GM23338 (cell line): ENCODE data around the gene TTLL3. TPM values are rescaled to one million over a fixed set of nuclear protein-coding genes. Genes with fewer than 3 reads are reported as not detected.

Experiments used
- ATAC-seq: fragments of 200-7000 bp; cut with Tn5 transposase; 3 replicates; pipeline ENCODE4 v1.9.1; 2020
- DNase-seq: peaks from one replicate; pipeline ENCODE4 v3.0.0-alpha.2; 2015; ENCODE audit warnings: low spot score
- H2AFZ ChIP-seq: fragments of 200-600 bp; sonication (generic); 2 replicates; pipeline ENCODE4 v1.8.0; 2016; ENCODE audit warnings: antibody characterized with exemption, mild to moderate bottlenecking, moderate library complexity
- H3F3A ChIP-seq: fragments of 200-600 bp; sonication (generic); replicated peaks from 2 replicates; pipeline ENCODE4 v1.8.0; 2017; ENCODE audit warnings: antibody characterized with exemption, mixed run types, low read depth
- H3K27ac ChIP-seq: fragments of 200-600 bp; sonication (generic); 2 replicates; pipeline ENCODE4 v1.6.1; 2016; ENCODE audit warnings: low read depth
- H3K27me3 ChIP-seq: fragments of 200-600 bp; sonication (generic); 2 replicates; pipeline ENCODE4 v1.8.0; 2016; ENCODE audit warnings: mild to moderate bottlenecking, mixed run types, moderate library complexity; ENCODE audit not compliant: insufficient read depth
- H3K36me3 ChIP-seq: fragments of 200-600 bp; sonication (generic); 2 replicates; pipeline ENCODE4 v1.8.0; 2016; ENCODE audit warnings: mild to moderate bottlenecking; ENCODE audit not compliant: insufficient read depth
- H3K4me1 ChIP-seq: fragments of 200-600 bp; sonication (generic); 2 replicates; pipeline ENCODE4 v1.8.0; 2016; ENCODE audit warnings: mild to moderate bottlenecking, moderate library complexity; ENCODE audit not compliant: insufficient read depth
- H3K4me2 ChIP-seq: fragments of 200-600 bp; sonication (generic); 2 replicates; pipeline ENCODE4 v1.7.1; 2017; ENCODE audit warnings: mixed run types
- H3K4me3 ChIP-seq: fragments of 200-600 bp; sonication (generic); 2 replicates; pipeline ENCODE4 v1.6.1; 2016; ENCODE audit warnings: mixed run types
- H3K79me2 ChIP-seq: fragments of 200-600 bp; sonication (generic); replicated peaks from 2 replicates; pipeline ENCODE4 v1.8.0; 2017; ENCODE audit warnings: mild to moderate bottlenecking; ENCODE audit not compliant: insufficient read depth
- H3K9me2 ChIP-seq: fragments of 200-600 bp; sonication (generic); 2 replicates; pipeline ENCODE4 v1.8.0; 2017; ENCODE audit not compliant: insufficient read depth
- H4K20me1 ChIP-seq: fragments of 200-600 bp; sonication (generic); replicated peaks from 2 replicates; pipeline ENCODE4 v1.8.0; 2017; ENCODE audit warnings: mild to moderate bottlenecking; ENCODE audit not compliant: insufficient read depth
- H3K27ac Mint-ChIP-seq: 2 replicates; pipeline ENCODE4 v1.8.0; 2020; ENCODE audit warnings: inconsistent platforms, mild to moderate bottlenecking, moderate library complexity, mixed read lengths
- H3K27me3 Mint-ChIP-seq: 3 replicates; pipeline ENCODE4 v1.8.0; 2022; ENCODE audit warnings: low read depth, mild to moderate bottlenecking, moderate library complexity, mixed read lengths, inconsistent platforms; ENCODE audit not compliant: insufficient read depth, poor library complexity
- H3K36me3 Mint-ChIP-seq: 3 replicates; pipeline ENCODE4 v1.8.0; 2021; ENCODE audit warnings: low read depth, mild to moderate bottlenecking, inconsistent platforms, moderate library complexity, mixed read lengths
- H3K4me1 Mint-ChIP-seq: 3 replicates; pipeline ENCODE4 v1.8.0; 2020; ENCODE audit warnings: mild to moderate bottlenecking, inconsistent platforms, mixed read lengths
- H3K4me3 Mint-ChIP-seq: 3 replicates; pipeline ENCODE4 v1.8.0; 2021; ENCODE audit warnings: moderate library complexity, mild to moderate bottlenecking, inconsistent platforms, mixed read lengths
- H3K9me3 Mint-ChIP-seq: 3 replicates; pipeline ENCODE4 v1.8.0; 2020; ENCODE audit warnings: moderate library complexity, mild to moderate bottlenecking, inconsistent platforms, mixed read lengths
- CREB1 ChIP-seq: fragments of 250-450 bp; sonication (Bioruptor Pico); IDR thresholded peaks from 2 replicates; pipeline ENCODE4 v1.5.0; 2020; ENCODE audit warnings: low read depth, mild to moderate bottlenecking, moderate library complexity
- EZH2 ChIP-seq: fragments of 200-600 bp; sonication (generic); IDR thresholded peaks from one replicate; pipeline ENCODE4 v1.8.0; 2017; ENCODE audit warnings: antibody characterized with exemption, mild to moderate bottlenecking, low read depth; ENCODE audit not compliant: unreplicated experiment
- EZH2phosphoT487 ChIP-seq: fragments of 200-600 bp; sonication (generic); IDR thresholded peaks from one replicate; pipeline ENCODE4 v1.8.1; 2018; ENCODE audit warnings: antibody characterized with exemption; ENCODE audit not compliant: unreplicated experiment
- NANOG ChIP-seq: IDR thresholded peaks from 2 replicates; pipeline ENCODE4 v1.6.1; 2016; ENCODE audit warnings: antibody characterized with exemption, borderline replicate concordance
- POLR2AphosphoS5 ChIP-seq: IDR thresholded peaks from 2 replicates; pipeline ENCODE4 v1.6.1; 2016; ENCODE audit warnings: antibody characterized with exemption, low read depth
- ZNF114 ChIP-seq: fragments of 250-450 bp; sonication (Bioruptor Pico); IDR thresholded peaks from 2 replicates; pipeline ENCODE4 v1.5.0; 2020; ENCODE audit warnings: mild to moderate bottlenecking, moderate library complexity
- ZNF331 ChIP-seq: fragments of 250-450 bp; sonication (Bioruptor Pico); IDR thresholded peaks from 2 replicates; pipeline ENCODE4 v1.5.0; 2020; ENCODE audit warnings: low read depth, mild to moderate bottlenecking, moderate library complexity
- long read RNA-seq: library from polyadenylated mRNA; unstranded; transcript quantifications from one replicate; pipeline ENCODE4 v2.0.0, GENCODE V29; 2020; ENCODE audit not compliant: unreplicated experiment
- polyA plus RNA-seq: library from polyadenylated mRNA; unstranded; fragments of >200 nt; fragmentation: Nextera tagmentation; extraction: Ambion mirVana; gene quantifications from 2 replicates; pipeline ENCODE4 v1.2.1, GENCODE V29; 2016
- total RNA-seq: library from RNA; depleted of rRNA; stranded (reverse); fragments of >200 nt; shearing (Covaris generic); gene quantifications from 2 replicates; pipeline ENCODE4 v1.2.3, GENCODE V29; 2014; rRNA removed
- TF ChIP-seq, protein P1 (sequence below), 2 experiments: fragments of 200-600 bp in 1 of 2; sonication (generic) in 1 of 2; conservative IDR thresholded peaks; 2 replicates each; pipeline versions ENCODE4 v1.5.1 to v1.6.1; 2016 to 2017; ENCODE audit warnings: antibody characterized with exemption in 2 of 2, low read depth in 2 of 2, mild to moderate bottlenecking in 2 of 2, moderate library complexity in 1 of 2
- TF ChIP-seq, protein P2 (sequence below): IDR thresholded peaks from 2 replicates; pipeline ENCODE4 v1.6.1; 2016; ENCODE audit warnings: antibody characterized with exemption
- TF ChIP-seq, protein P3 (sequence below): IDR thresholded peaks from one replicate; pipeline ENCODE4 v1.6.1; 2018; ENCODE audit warnings: antibody characterized with exemption; ENCODE audit not compliant: unreplicated experiment

TTLL3 gene, protein sequence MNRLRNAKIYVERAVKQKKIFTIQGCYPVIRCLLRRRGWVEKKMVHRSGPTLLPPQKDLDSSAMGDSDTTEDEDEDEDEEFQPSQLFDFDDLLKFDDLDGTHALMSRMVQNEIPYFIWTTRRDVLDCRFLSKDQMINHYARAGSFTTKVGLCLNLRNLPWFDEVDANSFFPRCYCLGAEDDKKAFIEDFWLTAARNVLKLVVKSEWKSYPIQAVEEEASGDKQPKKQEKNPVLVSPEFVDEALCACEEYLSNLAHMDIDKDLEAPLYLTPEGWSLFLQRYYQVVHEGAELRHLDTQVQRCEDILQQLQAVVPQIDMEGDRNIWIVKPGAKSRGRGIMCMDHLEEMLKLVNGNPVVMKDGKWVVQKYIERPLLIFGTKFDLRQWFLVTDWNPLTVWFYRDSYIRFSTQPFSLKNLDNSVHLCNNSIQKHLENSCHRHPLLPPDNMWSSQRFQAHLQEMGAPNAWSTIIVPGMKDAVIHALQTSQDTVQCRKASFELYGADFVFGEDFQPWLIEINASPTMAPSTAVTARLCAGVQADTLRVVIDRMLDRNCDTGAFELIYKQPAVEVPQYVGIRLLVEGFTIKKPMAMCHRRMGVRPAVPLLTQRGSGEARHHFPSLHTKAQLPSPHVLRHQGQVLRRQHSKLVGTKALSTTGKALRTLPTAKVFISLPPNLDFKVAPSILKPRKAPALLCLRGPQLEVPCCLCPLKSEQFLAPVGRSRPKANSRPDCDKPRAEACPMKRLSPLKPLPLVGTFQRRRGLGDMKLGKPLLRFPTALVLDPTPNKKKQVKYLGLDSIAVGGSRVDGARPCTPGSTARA
- total RNA-seq (4.5 and 5.3 TPM in 2 replicates), polyA plus RNA-seq (3.7 and 4.9 TPM in 2 replicates)
- long read RNA-seq, partial matches to known transcripts: 0 of 1 reads
- long read RNA-seq, other reads (novel, unspliced or antisense): 1 of 1 reads

DNA sequence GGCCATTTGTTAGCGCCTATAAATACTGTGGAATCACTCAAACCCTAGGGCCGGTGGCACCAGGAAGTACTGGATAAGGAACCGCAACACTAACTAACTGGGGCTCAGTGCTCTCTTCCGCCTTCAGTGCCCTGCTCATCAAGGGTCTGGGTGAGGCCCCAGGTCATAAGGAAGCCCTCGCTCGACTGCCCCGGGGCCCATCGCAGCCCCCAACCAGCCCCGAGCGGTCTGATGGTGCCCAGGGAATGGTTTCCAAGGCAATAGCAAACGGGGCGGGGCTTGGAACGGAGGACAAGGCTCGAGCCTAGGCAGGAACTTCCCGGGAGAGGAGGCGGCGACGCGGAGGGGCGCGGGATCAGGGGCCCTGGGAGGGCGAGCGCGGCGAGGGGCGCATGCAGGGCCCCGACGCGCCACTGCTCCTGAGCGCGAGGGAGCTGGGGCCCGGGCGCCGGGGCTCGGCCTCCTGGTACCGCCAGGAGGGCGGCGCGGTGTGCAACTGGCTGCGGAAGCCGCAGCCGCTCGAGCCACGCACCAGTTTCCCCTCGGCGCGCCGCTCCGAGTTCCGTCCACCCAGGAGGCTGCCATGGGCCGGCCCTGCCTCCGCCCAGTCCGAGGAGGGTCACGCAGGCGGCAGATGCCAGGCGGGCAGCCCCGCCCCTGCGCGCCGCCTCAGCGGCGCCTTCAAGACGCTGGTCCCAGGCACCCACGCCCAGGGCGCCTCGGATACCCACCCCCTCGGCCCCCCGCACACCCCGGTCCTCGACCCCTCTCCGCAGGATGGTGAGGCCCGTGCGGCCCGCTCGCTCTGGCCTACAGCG is at the start of gene TTLL3:
TTLL3 (plus strand) TSS at position 648 of the 818 bp plus-strand sequence. CDS start 400 bp downstream, outside the sequence.
- H3K27me3 Mint-ChIP-seq: peaks cover 13% of the 10 kb centered on the region
- H3K27ac Mint-ChIP-seq: peak within 1 kb of the TSS; percentile 8; the same call in 1 of the 2 replicates
- Histone ChIP-seq H2AFZ (peak within 1 kb of the TSS; percentile 97), H4K20me1 (peaks cover 17% of the 10 kb centered on the region), H3F3A (peaks cover 26% of the 10 kb centered on the region), H3K4me1 (peaks cover 7% of the 10 kb centered on the region; the same call in 1 of the 2 replicates), H3K27ac (peak within 1 kb of the TSS; percentile 59; the same call in 1 of the 2 replicates), H3K4me2 (peak within 1 kb of the TSS; percentile 96), H3K27me3 (peaks cover 17% of the 10 kb centered on the region), H3K9me2 (no peaks in the 10 kb centered on the region), H3K36me3 (peaks cover 4% of the 10 kb centered on the region; the same call in 1 of the 2 replicates), H3K79me2 (no peaks in the 10 kb centered on the region), H3K4me3 (peak within 1 kb of the TSS; percentile 83)
- peaks cover 22% of the 10 kb centered on the region for H3K36me3 Mint-ChIP-seq
- DNase-seq: peak; percentile 93
- peaks cover 22% of the 10 kb centered on the region for H3K4me1 Mint-ChIP-seq
- ATAC-seq: peak; percentile 74
- H3K4me3 Mint-ChIP-seq: peak within 1 kb of the TSS; percentile 77
- H3K9me3 Mint-ChIP-seq: no peaks in the 10 kb centered on the region; the same call in 2 of the 3 replicates
- TF ChIP-seq CREB1: no peak
- no peak for TF ChIP-seq ZNF114 (CRISPR knock-in tag)
- TF ChIP-seq NANOG: no peak
- TF ChIP-seq ZNF331: no peak
- no peak for TF ChIP-seq EZH2phosphoT487
- peak; percentile 42; the same call in 1 of the 2 replicates for TF ChIP-seq POLR2AphosphoS5
- TF ChIP-seq, protein P1, sequence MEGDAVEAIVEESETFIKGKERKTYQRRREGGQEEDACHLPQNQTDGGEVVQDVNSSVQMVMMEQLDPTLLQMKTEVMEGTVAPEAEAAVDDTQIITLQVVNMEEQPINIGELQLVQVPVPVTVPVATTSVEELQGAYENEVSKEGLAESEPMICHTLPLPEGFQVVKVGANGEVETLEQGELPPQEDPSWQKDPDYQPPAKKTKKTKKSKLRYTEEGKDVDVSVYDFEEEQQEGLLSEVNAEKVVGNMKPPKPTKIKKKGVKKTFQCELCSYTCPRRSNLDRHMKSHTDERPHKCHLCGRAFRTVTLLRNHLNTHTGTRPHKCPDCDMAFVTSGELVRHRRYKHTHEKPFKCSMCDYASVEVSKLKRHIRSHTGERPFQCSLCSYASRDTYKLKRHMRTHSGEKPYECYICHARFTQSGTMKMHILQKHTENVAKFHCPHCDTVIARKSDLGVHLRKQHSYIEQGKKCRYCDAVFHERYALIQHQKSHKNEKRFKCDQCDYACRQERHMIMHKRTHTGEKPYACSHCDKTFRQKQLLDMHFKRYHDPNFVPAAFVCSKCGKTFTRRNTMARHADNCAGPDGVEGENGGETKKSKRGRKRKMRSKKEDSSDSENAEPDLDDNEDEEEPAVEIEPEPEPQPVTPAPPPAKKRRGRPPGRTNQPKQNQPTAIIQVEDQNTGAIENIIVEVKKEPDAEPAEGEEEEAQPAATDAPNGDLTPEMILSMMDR (conservative IDR thresholded peaks at IDR 0.05; ENCODE audit: low read depth in 2 of 2): no peak

DNA sequence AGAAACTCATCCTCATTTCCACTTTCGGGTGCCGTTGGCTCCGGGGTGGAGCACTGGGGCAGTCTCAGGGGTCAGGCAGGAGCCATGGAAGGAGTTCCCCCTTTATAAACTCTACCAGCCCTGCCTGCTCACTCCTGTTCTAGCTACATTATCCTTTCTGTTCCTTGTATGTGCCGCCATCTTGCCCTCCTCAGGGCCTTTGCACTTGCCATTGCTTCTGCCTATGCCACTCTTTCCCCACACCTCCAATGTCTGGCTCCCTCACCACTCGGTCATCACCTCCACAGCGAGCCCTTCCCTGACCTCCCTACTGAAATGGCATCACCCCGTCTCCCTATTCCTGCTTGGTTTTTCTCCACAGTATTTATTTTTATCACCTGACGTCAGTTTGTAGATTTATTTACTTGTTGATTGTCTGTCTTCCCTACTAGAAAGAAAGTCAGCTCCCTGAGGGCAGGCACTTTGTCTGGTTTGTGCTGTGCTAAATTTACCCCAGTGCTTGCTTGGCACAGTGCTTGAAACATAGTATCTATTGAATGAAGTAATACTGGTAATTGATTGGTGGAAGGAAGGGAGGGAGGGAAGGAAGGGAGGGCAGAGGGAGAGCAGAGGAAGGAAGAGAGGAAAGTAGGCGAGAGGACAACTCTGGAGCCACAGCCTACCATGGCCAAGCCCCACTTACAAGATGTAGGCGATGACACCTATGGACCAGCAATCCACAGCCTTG is 49.1 kb upstream of the TTLL3 start:
- H4K20me1 ChIP-seq: no peaks in the 10 kb centered on the region; the same call in 1 of the 2 replicates
- DNase-seq (no peak), ATAC-seq (no peak)
- Mint-ChIP-seq H3K27ac (no peak overlapping the region), H3K4me1 (peaks cover 3% of the 10 kb centered on the region; the same call in 1 of the 3 replicates), H3K36me3 (peaks cover 32% of the 10 kb centered on the region), H3K27me3 (peaks cover 11% of the 10 kb centered on the region), H3K9me3 (no peaks in the 10 kb centered on the region), H3K4me3 (no peak overlapping the region)
- H3K79me2 ChIP-seq: no peaks in the 10 kb centered on the region
- no peak overlapping the region for H3K4me2 ChIP-seq
- H3K27ac ChIP-seq: no peak overlapping the region
- TF ChIP-seq POLR2AphosphoS5 (no peak), EZH2 (no peak)
- TF ChIP-seq, protein P2, sequence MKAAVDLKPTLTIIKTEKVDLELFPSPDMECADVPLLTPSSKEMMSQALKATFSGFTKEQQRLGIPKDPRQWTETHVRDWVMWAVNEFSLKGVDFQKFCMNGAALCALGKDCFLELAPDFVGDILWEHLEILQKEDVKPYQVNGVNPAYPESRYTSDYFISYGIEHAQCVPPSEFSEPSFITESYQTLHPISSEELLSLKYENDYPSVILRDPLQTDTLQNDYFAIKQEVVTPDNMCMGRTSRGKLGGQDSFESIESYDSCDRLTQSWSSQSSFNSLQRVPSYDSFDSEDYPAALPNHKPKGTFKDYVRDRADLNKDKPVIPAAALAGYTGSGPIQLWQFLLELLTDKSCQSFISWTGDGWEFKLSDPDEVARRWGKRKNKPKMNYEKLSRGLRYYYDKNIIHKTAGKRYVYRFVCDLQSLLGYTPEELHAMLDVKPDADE: no peak
- TF ChIP-seq, protein P3, sequence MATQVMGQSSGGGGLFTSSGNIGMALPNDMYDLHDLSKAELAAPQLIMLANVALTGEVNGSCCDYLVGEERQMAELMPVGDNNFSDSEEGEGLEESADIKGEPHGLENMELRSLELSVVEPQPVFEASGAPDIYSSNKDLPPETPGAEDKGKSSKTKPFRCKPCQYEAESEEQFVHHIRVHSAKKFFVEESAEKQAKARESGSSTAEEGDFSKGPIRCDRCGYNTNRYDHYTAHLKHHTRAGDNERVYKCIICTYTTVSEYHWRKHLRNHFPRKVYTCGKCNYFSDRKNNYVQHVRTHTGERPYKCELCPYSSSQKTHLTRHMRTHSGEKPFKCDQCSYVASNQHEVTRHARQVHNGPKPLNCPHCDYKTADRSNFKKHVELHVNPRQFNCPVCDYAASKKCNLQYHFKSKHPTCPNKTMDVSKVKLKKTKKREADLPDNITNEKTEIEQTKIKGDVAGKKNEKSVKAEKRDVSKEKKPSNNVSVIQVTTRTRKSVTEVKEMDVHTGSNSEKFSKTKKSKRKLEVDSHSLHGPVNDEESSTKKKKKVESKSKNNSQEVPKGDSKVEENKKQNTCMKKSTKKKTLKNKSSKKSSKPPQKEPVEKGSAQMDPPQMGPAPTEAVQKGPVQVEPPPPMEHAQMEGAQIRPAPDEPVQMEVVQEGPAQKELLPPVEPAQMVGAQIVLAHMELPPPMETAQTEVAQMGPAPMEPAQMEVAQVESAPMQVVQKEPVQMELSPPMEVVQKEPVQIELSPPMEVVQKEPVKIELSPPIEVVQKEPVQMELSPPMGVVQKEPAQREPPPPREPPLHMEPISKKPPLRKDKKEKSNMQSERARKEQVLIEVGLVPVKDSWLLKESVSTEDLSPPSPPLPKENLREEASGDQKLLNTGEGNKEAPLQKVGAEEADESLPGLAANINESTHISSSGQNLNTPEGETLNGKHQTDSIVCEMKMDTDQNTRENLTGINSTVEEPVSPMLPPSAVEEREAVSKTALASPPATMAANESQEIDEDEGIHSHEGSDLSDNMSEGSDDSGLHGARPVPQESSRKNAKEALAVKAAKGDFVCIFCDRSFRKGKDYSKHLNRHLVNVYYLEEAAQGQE: no peak
- H2AFZ ChIP-seq: no peak overlapping the region
- H3K27me3 ChIP-seq: no peaks in the 10 kb centered on the region
- no peaks in the 10 kb centered on the region for H3K9me2 ChIP-seq
- H3F3A ChIP-seq: no peaks in the 10 kb centered on the region
- no peaks in the 10 kb centered on the region; the same call in 1 of the 2 replicates for H3K36me3 ChIP-seq
- H3K4me3 ChIP-seq: no peak overlapping the region
- no peaks in the 10 kb centered on the region for H3K4me1 ChIP-seq
